Activated T-cell treated with anti-CD3 and anti-CD28 coated beads, Interleukin-2, amount 50 U/mL, for 72 hours (primary cell): ENCODE results near the gene PRKD2. TPM values are rescaled to one million over a fixed set of nuclear protein-coding genes. Genes with fewer than 3 reads are reported as not detected.
"Not testable (repeated sequence)": the region's sequence is repeated elsewhere in the genome, so short reads cannot be mapped to it uniquely, and the experiment has no call there.

ENCODE experiments used
- ATAC-seq, 2 donors: fragments of 150-1000 bp; cut with Tn5 transposase; replicated peaks in 1 of 2; 2 replicates each; pipeline ENCODE4 v1.10.0; 2021; ENCODE audit warnings: moderate library complexity in 2 of 2, mild to moderate bottlenecking in 1 of 2
- DNase-seq, 2 donors: peaks; one replicate each; pipeline ENCODE4 v3.0.0; 2021 to 2022; ENCODE audit warnings: mixed read lengths in 1 of 2
- H3K27ac Mint-ChIP-seq: one replicate; pipeline ENCODE4 v1.8.0; 2022; ENCODE audit warnings: mild to moderate bottlenecking, moderate library complexity, mixed read lengths
- H3K27me3 Mint-ChIP-seq: one replicate; pipeline ENCODE4 v1.8.0; 2022; ENCODE audit warnings: low read depth, mixed read lengths
- H3K36me3 Mint-ChIP-seq, 2 donors: one replicate each; pipeline ENCODE4 v1.8.0; 2022; ENCODE audit warnings: mixed read lengths in 2 of 2, mild to moderate bottlenecking in 1 of 2; ENCODE audit not compliant: insufficient read depth in 2 of 2
- H3K4me1 Mint-ChIP-seq: one replicate; pipeline ENCODE4 v1.8.0; 2022; ENCODE audit warnings: low read depth, mixed read lengths
- H3K4me3 Mint-ChIP-seq, 2 donors: one replicate each; pipeline ENCODE4 v1.8.0; 2022; ENCODE audit warnings: mild to moderate bottlenecking in 2 of 2, mixed read lengths in 2 of 2, moderate library complexity in 2 of 2
- H3K9me3 Mint-ChIP-seq, 2 donors: one replicate each; pipeline ENCODE4 v1.8.0; 2022; ENCODE audit warnings: mixed read lengths in 2 of 2
- total RNA-seq, 2 donors: library from RNA; stranded (reverse); gene quantifications; one replicate each; pipeline ENCODE4 v1.2.3, GENCODE V29; 2022

The PRKD2 gene
- total RNA-seq, 2 donors from 2014 or later, result 82.0 to 92.9 TPM

- Mint-ChIP-seq H3K4me3 (peak overlapping the region; percentile 76 to 80), H3K27me3 (no peaks in the 10 kb centered on the region), H3K4me1 (peaks cover 12% of the 10 kb centered on the region), H3K27ac (no peak overlapping the region), H3K9me3 (no peaks in the 10 kb centered on the region), H3K36me3 (no peaks in the 10 kb centered on the region)
- DNase-seq, result peak; percentile 99
- ATAC-seq, result peak; percentile 54 to 58
Measured at GRCh38 chr19:46634045-46634655, 82.8 kb downstream of the PRKD2 start.

GRCh38 chr19:46633130-46633529 is 83.8 kb downstream of the PRKD2 start:
- H3K9me3 Mint-ChIP-seq, result no peaks in the 10 kb centered on the region
- no peaks in the 10 kb centered on the region for H3K36me3 Mint-ChIP-seq
- H3K4me3 Mint-ChIP-seq, result peak overlapping the region; percentile 63 to 76
- H3K27me3 Mint-ChIP-seq, result no peaks in the 10 kb centered on the region
- no peak for ATAC-seq
- H3K27ac Mint-ChIP-seq, result no peak overlapping the region
- peaks cover 17% of the 10 kb centered on the region for H3K4me1 Mint-ChIP-seq
- DNase-seq, result no peak

- DNase-seq (no peak), ATAC-seq (no peak)
- H3K27me3 Mint-ChIP-seq, result no peaks in the 10 kb centered on the region
- H3K9me3 Mint-ChIP-seq, result no peaks in the 10 kb centered on the region
- peaks cover 21% of the 10 kb centered on the region for H3K4me1 Mint-ChIP-seq
- no peak overlapping the region for H3K4me3 Mint-ChIP-seq
- H3K36me3 Mint-ChIP-seq, result no peaks in the 10 kb centered on the region
- no peak overlapping the region for H3K27ac Mint-ChIP-seq
Measured at GRCh38 chr19:46631481-46631880, 85.4 kb downstream of the PRKD2 start.

- no peaks in the 10 kb centered on the region for H3K36me3 Mint-ChIP-seq
- H3K4me3 Mint-ChIP-seq, result no peak overlapping the region
- no peaks in the 10 kb centered on the region for H3K9me3 Mint-ChIP-seq
- no peak overlapping the region for H3K27ac Mint-ChIP-seq
- no peaks in the 10 kb centered on the region for H3K27me3 Mint-ChIP-seq
- H3K4me1 Mint-ChIP-seq, result peaks cover 21% of the 10 kb centered on the region
- ATAC-seq (no peak), DNase-seq (no peak)
Measured at GRCh38 chr19:46630586-46631205, 86.2 kb downstream of the PRKD2 start.

GRCh38 chr19:46629546-46630025 is 87.3 kb downstream of the PRKD2 start:
- H3K27me3 Mint-ChIP-seq, result no peaks in the 10 kb centered on the region
- no peaks in the 10 kb centered on the region for H3K9me3 Mint-ChIP-seq
- no peak overlapping the region for H3K4me3 Mint-ChIP-seq
- ATAC-seq (no peak), DNase-seq (no peak)
- no peak overlapping the region for H3K27ac Mint-ChIP-seq
- peaks cover 3% of the 10 kb centered on the region in 2 donors for H3K36me3 Mint-ChIP-seq
- H3K4me1 Mint-ChIP-seq, result peaks cover 31% of the 10 kb centered on the region

- H3K27me3 Mint-ChIP-seq, H3K27ac Mint-ChIP-seq, H3K4me3 Mint-ChIP-seq, H3K36me3 Mint-ChIP-seq, ATAC-seq, DNase-seq, H3K9me3 Mint-ChIP-seq: not testable (repeated sequence)
- peaks cover 36% of the 10 kb centered on the region for H3K4me1 Mint-ChIP-seq
Measured at GRCh38 chr19:46628970-46629369, 87.9 kb downstream of the PRKD2 start.

GRCh38 chr19:46626446-46626845 is 90.5 kb downstream of the PRKD2 start:
- Mint-ChIP-seq H3K36me3 (peaks cover 9 to 21% of the 10 kb centered on the region in 2 donors), H3K9me3 (no peaks in the 10 kb centered on the region), H3K27ac (peak overlapping the region; percentile 9), H3K4me1 (peaks cover 38% of the 10 kb centered on the region), H3K27me3 (no peaks in the 10 kb centered on the region), H3K4me3 (no peak overlapping the region)
- no peak for ATAC-seq
- no peak for DNase-seq

- Mint-ChIP-seq H3K36me3 (peaks cover 9 to 25% of the 10 kb centered on the region in 2 donors), H3K27ac (no peak overlapping the region), H3K9me3 (no peaks in the 10 kb centered on the region)
Measured at GRCh38 chr19:46625731-46626130, 91.2 kb downstream of the PRKD2 start.

GRCh38 chr19:46624958-46625661 is 91.8 kb downstream of the PRKD2 start, which contains the start of gene PTGIR:
PTGIR (minus strand) TSS chr19:46625089; CDS start chr19:46624225, 864 bp downstream.
- H3K4me3 Mint-ChIP-seq, result peak within 1 kb of the TSS; percentile 89 to 95
- peak within 1 kb of the TSS; percentile 97 for H3K27ac Mint-ChIP-seq
- no peaks in the 10 kb centered on the region for H3K9me3 Mint-ChIP-seq
- peak; percentile 49 to 59 for ATAC-seq
- DNase-seq, result peak in 1 of 2 donors; percentile 29
- H3K27me3 Mint-ChIP-seq, result no peaks in the 10 kb centered on the region
- H3K4me1 Mint-ChIP-seq, result peaks cover 51% of the 10 kb centered on the region
- H3K36me3 Mint-ChIP-seq, result peaks cover 9 to 25% of the 10 kb centered on the region in 2 donors

More at GRCh38 chr19:46625731-46626130, 91.2 kb downstream of the PRKD2 start:
- no peak for ATAC-seq
- Mint-ChIP-seq H3K4me3 (peak overlapping the region in 1 of 2 donors; percentile 95), H3K27me3 (no peaks in the 10 kb centered on the region), H3K4me1 (peaks cover 45% of the 10 kb centered on the region)
- no peak for DNase-seq

Other genes with a start within 250 kb of the PRKD2 start
- gene PNMA8A, start 245.6 kb downstream of the PRKD2 start, total RNA-seq, result 1 to 10 TPM in 1 of 2 donors, not detected in 1; 1.9 TPM
- gene PNMA8B, start 221.2 kb downstream of the PRKD2 start, total RNA-seq, result under 1 TPM; 0.05 to 0.12 TPM
- 100 to 1,000 TPM; 292 to 300 TPM for gene CALM3, start 115.8 kb downstream of the PRKD2 start, total RNA-seq
- gene PTGIR, start 92.0 kb downstream of the PRKD2 start, total RNA-seq, result 10 to 100 TPM; 32.4 to 47.1 TPM
- 10 to 100 TPM; 24.8 to 29.5 TPM for gene GNG8, start 80.9 kb downstream of the PRKD2 start, total RNA-seq
- 1 to 10 TPM; 3.4 to 7.0 TPM for gene DACT3, start 55.9 kb downstream of the PRKD2 start, total RNA-seq
- 10 to 100 TPM; 15.1 to 18.0 TPM for gene FKRP, start 28.9 kb upstream of the PRKD2 start, total RNA-seq
- gene STRN4, start 29.3 kb upstream of the PRKD2 start, total RNA-seq, result 10 to 100 TPM; 79.0 to 85.2 TPM
- 100 to 1,000 TPM; 364 to 374 TPM for gene SLC1A5, start 71.5 kb upstream of the PRKD2 start, total RNA-seq
- 10 to 100 TPM; 61.7 to 64.3 TPM for gene AP2S1, start 133.7 kb upstream of the PRKD2 start, total RNA-seq
- gene ARHGAP35, start 143.9 kb upstream of the PRKD2 start, total RNA-seq, result 10 to 100 TPM; 22.7 to 30.0 TPM